ENCODE data around the gene DIPK1C. TPM values are rescaled to one million over a fixed set of nuclear protein-coding genes. Genes with fewer than 3 reads are reported as not detected.

The DIPK1C gene
- polyA plus RNA-seq, 3 donors, result 0.08 to 0.32 (median 0.14) TPM

- DNase-seq (ENCODE audit: extremely low read depth in 1 of 11, low read depth in 9 of 11, low spot score in 4 of 11), result no peak
These were observed 56.3 kb downstream of the DIPK1C start for GRCh38 chr18:74400813-74401212.

- DNase-seq (ENCODE audit: extremely low read depth in 1 of 11, low read depth in 9 of 11, low spot score in 4 of 11), result no peak
These were observed 57.8 kb downstream of the DIPK1C start for GRCh38 chr18:74399091-74399887.

- DNase-seq (ENCODE audit: extremely low read depth in 1 of 11, low read depth in 9 of 11, low spot score in 4 of 11), result no peak
These were observed 59.5 kb downstream of the DIPK1C start for GRCh38 chr18:74397572-74397971.

DNA sequence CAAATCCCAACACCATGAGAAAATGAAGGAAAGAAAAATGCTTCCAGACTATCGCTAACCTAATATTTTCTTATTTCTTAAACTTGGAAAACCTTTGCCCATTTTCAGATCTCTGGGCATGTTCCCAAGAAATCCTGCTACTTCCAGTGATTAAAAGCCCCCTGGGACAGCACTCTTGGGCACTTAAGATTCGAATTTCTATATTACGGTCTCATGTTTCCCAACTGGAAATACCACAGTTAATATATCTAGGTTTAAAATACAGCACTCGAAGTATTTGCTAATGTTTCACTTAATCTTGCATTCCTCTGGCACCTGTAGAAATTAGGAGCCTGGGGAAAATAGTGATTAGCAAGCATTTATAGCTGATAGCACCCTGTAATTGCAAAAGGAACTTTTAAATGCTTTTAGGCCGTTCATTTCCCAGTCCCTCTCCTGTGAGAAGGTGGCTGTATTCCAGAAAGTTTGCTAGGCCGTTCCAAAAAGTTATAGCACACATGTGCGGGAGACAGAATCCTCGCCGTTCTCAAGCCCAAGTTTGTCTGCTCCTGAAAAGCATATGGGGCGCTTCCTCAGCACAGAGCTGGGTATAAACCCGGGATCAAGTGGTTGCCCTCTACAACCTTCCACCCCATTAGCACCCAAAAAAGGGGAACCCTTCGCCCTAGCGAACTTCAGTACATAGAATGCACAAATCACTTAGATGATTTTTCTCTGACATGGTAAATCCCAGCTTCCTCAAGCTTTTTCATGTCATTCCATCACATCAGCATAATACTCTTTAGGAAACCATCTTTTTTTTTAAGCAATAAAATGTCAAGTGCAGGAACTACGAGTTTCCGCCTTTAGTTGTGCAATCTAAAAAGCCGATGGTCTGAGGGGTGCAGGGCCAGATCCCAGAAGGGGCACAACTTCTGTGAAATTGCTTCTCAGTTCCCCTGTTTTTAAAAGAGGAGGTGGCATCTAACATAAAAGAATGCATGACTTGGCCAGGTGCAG lies 60.6 kb downstream of the DIPK1C start:
- DNase-seq (ENCODE audit: extremely low read depth in 1 of 11, low read depth in 9 of 11, low spot score in 4 of 11), result no peak

DNA sequence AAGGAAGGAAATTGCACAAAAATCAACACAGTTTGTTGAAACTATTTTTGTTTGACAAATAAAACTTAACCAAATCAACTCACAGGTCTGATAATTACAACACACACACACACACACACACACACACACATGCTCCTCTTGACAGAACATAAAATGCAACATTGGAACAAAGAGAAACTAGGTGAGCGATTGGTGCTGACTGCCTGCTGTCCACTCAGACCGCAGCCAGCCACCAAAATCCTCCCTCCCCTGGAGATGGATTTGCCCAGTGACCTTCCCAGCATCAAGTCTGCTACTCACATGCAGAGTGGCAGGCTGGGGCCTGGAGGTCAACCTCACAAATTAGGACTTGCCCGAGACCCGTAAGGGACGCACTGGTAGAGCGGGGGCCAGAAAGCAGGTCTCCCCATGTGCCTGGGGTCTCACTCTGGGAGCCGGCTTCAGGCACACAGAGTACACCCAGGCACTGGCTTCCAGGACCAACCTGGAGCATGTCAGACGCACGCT lies 61.4 kb downstream of the DIPK1C start:
- DNase-seq (ENCODE audit: extremely low read depth in 1 of 11, low read depth in 9 of 11, low spot score in 4 of 11), result no peak

DNA sequence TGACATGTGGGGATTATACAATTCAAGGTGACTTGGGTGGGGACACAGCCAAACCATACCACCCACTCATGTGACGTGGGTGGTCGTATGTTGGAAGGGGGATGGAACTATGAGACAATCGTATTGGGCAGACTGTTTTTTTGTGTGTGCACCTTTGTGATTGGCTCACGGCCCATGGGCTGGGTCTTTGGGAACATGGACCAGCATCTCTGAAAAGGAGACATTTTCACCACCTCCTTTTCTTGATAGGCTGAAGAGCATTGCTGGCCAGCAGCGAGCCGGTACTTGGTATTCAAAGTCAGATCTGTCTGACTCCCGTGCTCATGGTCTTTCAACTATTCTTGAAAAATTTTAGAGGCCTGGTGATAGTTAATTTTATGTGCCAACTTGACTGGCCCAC lies 62.1 kb downstream of the DIPK1C start:
- no peak for DNase-seq (ENCODE audit: extremely low read depth in 1 of 11, low read depth in 9 of 11, low spot score in 4 of 11)

- DNase-seq (ENCODE audit: extremely low read depth in 1 of 11, low read depth in 9 of 11, low spot score in 4 of 11), result no peak
These were observed 64.8 kb downstream of the DIPK1C start for GRCh38 chr18:74392323-74392722.

DNA sequence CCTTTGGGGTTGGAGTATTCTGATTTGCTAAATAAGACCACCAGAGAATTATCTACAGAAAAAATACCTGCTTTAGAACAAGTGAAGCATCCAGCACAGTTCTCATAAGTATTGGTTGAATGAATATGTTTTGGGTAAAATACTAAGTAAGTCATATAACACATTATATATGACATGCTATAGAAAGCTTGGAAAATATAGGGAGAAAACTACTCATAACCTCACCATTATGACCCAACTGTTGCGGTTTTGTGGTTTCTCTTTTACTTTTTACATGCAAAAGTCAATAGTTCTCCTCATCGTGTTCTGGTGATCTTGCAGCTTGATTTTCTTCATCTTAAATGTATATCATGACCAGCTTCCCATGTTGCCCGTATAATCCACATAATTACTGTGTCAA lies 66.2 kb downstream of the DIPK1C start:
- no peak for DNase-seq (ENCODE audit: extremely low read depth in 1 of 11, low read depth in 9 of 11, low spot score in 4 of 11)

DNA sequence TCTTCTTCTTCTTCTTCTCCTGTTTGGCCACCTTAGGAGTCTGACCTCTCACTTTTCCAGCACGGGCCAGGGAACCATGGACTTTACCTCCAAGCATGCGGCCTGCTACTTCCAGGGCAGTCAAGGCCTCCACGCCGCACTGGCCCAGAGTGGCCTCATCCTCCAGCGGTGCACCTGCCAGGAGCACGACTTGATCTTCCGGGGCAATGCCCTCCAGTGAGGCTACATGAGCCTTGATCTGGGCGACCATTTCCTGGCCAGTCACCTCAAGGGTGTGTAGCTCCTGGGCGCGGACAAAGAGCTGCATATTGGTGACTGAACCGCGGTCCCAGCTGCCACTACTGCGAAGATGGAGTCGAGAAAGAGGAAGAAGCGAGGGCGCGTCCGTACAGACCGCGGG lies 67.1 kb downstream of the DIPK1C start:
- no peak for DNase-seq (ENCODE audit: extremely low read depth in 1 of 11, low read depth in 9 of 11, low spot score in 4 of 11)

DNA sequence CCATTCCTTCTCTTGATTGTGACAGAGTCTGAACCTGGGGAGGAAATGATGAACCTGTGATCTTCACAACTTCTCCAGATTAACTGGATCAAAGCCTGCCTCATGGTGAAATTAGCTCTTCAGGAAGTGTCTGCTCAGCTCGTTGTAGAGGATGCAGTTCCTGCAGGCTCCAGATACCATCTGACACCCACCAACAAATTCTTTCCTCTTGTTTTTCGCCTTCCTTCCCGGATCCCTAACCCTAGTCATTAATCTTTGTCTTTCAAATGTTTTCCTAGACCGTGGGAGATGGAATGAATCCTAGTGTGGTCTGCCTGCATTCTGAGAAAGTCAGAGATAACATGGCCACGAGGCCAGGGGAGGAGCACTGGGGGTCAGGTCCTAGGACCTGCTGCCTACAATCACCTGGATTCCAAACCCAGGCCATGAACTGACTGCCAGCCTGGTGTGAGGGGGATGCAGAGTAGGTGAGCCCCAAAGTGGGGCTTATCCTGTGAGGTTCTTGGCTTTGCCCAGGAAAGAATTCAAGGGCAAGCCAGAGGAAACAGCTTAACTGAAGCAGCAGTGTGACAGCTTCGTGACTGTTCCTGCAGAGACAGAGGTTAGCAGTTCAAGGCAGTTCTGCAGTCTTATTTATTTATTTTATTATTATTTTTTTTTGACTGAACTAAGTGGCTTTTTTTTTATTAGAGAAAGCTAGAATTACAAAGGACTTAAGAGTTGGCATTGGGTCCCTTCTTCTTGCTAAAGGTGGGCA lies 67.8 kb downstream of the DIPK1C start:
- peak in 6 of 11 donors; percentile 40 to 64 (median 60) for DNase-seq (ENCODE audit: extremely low read depth in 1 of 11, low read depth in 9 of 11, low spot score in 4 of 11)

DNA sequence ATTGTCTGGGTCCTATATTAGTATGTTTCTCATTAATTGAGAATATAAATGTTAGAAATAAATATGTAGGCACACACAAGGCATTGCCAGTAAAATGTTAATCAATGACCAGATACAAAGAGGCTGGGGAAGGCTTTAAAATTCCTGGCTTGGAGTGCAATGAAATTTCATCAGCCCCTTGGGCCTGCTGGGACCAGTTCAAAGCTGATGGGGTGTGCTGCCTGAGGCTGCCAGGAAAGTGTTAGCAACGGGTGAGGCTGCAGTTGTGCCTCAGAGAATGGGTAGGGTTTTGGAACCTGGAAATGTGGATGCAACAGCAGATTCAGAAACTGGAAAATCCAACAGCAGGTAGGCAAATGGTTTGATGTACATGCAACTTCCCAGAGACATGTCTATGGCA lies 68.9 kb downstream of the DIPK1C start:
- DNase-seq (ENCODE audit: extremely low read depth in 1 of 11, low read depth in 9 of 11, low spot score in 4 of 11), result no peak

DNA sequence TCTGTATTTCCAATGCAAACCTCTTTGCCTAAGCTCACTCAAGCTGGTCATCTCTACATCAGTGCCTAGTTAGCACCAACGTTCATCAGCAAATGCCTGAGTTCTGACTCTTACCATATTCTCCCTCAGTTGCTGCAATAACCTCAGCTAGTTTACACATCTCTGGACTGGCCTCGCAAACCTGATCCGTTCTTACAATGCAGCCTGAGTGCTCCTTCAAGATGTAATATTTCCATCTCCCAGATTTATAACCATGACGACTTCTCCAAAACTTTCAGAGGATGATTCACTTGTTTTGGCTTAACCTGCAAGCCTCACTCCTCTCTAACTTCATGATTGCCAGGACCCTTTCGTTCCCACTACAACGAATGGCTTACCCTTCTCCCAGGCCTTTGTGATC lies 69.7 kb downstream of the DIPK1C start:
- DNase-seq (ENCODE audit: extremely low read depth in 1 of 11, low read depth in 9 of 11, low spot score in 4 of 11), result no peak

Other genes starting within 250 kb of the DIPK1C start
- gene CYB5A, start 165.3 kb downstream of the DIPK1C start, polyA plus RNA-seq (ENCODE audit: insufficient read length in 3 of 3), result 100 to 1,000 TPM; 263 to 275 (median 275) TPM
- gene C18orf63, start 141.5 kb downstream of the DIPK1C start, polyA plus RNA-seq (ENCODE audit: insufficient read length in 3 of 3), result under 1 TPM; 0.17 to 0.47 (median 0.39) TPM
- gene CNDP2, start 39.1 kb upstream of the DIPK1C start, polyA plus RNA-seq (ENCODE audit: insufficient read length in 3 of 3), result 100 to 1,000 TPM; 275 to 363 (median 290) TPM
- 1 to 10 TPM; 1.2 to 2.0 (median 1.3) TPM for gene CNDP1, start 77.2 kb upstream of the DIPK1C start, polyA plus RNA-seq (ENCODE audit: insufficient read length in 3 of 3)
- gene ZNF407, start 140.6 kb upstream of the DIPK1C start, polyA plus RNA-seq (ENCODE audit: insufficient read length in 3 of 3), result 10 to 100 TPM in 2 of 3 donors, 1 to 10 TPM in 1; 10.0 to 10.1 (median 10.1) TPM